HG02938 (cell line): ENCODE measurements around the gene CTAGE9.

Source experiments
- ATAC-seq: cut with Tn5 transposase; IDR thresholded peaks from one replicate; pipeline ENCODE4 v1.9.1; 2021; ENCODE audit warnings: mild to moderate bottlenecking, moderate library complexity; ENCODE audit not compliant: unreplicated experiment

The CTAGE9 gene

DNA sequence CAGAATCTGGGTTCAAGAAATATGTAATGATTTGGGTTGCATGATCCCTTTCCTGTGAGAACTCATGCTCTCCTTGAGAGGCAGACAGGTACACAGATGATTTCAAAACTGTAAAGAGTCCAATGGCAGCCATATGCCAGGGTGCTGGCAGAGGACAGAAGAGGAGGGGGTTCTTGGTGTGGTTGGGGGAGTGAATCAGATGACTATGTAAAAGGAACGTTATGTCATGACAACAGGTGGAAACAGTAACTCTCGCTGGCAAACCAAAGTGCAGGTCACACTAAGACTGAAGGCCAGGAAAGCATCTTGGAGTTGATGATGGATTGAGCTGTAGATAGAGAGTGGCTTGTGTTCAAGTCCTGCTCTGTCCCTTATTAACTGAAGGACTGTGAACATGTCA, 29.9 kb downstream of the CTAGE9 start:
- ATAC-seq: no peak

DNA sequence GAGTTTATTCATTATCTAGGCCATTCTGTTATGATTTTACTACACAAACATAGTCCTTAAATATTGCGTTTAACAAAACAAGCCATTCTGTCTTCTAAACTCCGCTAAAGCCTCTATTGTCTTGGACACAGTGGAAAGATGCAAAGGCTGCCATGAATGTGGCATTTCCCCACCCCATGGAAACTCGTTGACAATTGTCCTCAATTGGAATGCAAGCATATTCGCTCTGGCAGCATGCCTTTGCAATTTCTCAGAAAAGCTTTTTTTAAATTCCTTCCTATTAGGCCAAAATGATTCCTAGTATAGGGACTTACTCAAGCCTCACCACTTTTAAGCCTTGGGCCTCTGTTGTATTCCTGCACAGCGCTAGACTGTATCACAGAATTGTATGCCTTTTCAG, 32.4 kb downstream of the CTAGE9 start:
- no peak for ATAC-seq

- ATAC-seq: no peak
Measured at GRCh38 chr6:131673184-131673583, 37.6 kb downstream of the CTAGE9 start.

DNA sequence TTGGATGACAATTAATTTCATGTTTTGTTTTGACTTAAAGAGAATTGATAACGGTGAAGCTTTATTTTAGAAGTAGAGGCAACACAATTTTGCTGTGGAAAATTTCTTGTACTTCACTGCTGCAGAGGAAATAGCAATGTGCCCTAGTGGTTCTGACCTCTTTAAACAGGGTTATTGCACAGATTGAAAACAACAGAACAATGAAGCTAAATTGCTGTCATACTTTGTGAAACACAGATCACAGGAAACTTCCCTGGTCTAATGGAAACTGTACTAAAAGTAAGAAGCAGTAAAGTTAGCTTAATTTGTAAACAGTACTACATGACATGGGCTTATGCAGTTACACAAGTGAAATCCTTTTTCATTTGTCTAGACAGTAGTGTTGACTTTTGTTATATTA, 40.9 kb downstream of the CTAGE9 start:
- no peak for ATAC-seq

DNA sequence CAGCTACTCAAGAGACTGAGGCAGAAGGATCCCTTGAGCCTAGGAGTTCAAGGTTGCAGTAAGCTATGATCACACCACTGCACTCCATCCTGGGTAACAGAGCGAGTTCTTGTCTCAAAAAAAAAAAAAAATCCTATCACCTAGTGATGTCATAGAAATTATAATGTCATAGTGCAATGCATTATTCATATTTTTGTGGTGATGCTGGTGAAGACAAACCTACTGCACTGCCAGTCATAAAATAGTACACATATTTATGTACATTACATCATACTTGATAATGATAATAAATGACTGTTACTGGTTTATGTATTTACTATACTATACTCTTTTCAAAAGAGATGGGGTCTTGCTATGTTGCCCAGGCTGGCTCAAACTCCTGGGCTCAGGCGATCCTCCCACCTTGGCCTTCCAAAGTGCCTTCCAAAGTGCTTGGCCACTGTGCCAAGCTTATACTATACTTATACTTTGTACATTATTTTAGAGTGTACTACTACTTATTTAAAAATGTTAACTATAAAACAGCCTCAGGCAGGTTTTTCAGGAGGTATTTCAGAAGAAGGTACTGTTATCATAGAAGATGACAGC, 47.1 kb downstream of the CTAGE9 start:
- no peak for ATAC-seq

DNA sequence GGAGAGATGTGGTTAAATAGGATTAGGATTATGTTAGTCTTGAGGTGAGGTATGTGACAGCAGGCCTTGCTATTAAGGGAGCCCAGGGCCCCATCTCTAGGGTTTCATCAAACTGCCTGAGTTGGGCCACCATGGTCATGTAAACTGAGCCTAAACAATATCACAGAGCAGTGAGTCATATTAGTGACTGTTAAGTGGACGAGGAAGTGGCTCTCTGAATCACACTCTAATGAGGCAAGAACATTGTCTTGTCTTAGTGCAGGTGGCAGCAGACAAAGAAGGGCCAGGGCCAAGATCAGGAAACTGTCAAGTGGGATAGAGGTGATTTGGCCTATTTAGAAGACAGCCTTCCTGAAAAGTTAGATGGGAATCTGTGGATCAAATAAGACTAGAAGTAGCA, 50.6 kb downstream of the CTAGE9 start:
- no peak for ATAC-seq
